A673 (cell line): Measurements from ENCODE around the gene ITPR1.

Source experiments
- EZH2 ChIP-seq: fragments of 200-600 bp; sonication (generic); IDR thresholded peaks from 2 replicates; pipeline ENCODE4 v1.6.1; 2017; ENCODE audit warnings: borderline replicate concordance, low read depth, mild to moderate bottlenecking, mixed read lengths, antibody characterized with exemption, low read length; ENCODE audit not compliant: poor library complexity, severe bottlenecking
- TF ChIP-seq, protein P1 (sequence below): fragments of 300-800, 200-600 bp; sonication (generic); conservative IDR thresholded peaks from 2 replicates; pipeline ENCODE4 v1.5.1; 2017; ENCODE audit warnings: low read depth, mild to moderate bottlenecking, antibody characterized with exemption, low read length, moderate library complexity, mixed read lengths

DNA sequence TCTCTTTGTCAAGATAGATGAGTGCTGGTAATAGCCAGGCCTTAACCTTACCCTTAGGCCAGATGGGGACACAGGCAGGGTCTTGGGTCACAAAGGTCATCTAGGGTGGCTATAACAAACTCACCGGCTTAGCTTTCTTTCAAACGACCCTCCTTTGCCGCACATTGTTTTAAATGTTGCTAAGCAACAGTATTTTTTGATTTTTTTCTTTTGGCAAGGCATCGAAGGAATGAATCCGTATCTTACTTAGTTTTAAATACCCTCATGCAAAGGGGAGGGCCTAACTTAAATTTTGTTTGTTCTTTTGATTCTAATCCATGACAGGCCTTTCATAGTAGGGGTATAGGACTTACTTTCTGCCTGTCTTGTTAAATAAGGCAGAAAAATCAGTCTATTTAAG is 35.2 kb downstream of the ITPR1 start:
- TF ChIP-seq, protein P1, sequence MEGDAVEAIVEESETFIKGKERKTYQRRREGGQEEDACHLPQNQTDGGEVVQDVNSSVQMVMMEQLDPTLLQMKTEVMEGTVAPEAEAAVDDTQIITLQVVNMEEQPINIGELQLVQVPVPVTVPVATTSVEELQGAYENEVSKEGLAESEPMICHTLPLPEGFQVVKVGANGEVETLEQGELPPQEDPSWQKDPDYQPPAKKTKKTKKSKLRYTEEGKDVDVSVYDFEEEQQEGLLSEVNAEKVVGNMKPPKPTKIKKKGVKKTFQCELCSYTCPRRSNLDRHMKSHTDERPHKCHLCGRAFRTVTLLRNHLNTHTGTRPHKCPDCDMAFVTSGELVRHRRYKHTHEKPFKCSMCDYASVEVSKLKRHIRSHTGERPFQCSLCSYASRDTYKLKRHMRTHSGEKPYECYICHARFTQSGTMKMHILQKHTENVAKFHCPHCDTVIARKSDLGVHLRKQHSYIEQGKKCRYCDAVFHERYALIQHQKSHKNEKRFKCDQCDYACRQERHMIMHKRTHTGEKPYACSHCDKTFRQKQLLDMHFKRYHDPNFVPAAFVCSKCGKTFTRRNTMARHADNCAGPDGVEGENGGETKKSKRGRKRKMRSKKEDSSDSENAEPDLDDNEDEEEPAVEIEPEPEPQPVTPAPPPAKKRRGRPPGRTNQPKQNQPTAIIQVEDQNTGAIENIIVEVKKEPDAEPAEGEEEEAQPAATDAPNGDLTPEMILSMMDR, result no peak
- TF ChIP-seq EZH2, result no peak
